Testis (tissue), 2 donors: ENCODE results near the gene PSMD14.

Source experiments
- CTCF ChIP-seq, 3 experiments: fragments of 450-650 bp in 2 of 3; fragments of 200-600 bp in 1 of 3; sonication (generic) in 1 of 3; IDR thresholded peaks; one replicate each; pipeline ENCODE4 v1.5.1; 2016 to 2019; ENCODE audit warnings: antibody characterized with exemption in 3 of 3, mild to moderate bottlenecking in 2 of 3, moderate library complexity in 1 of 3
- POLR2A ChIP-seq: fragments of 450-650 bp; IDR thresholded peaks from one replicate; pipeline ENCODE4 v1.6.1; 2017; ENCODE audit warnings: antibody characterized with exemption, mild to moderate bottlenecking, moderate library complexity

GRCh38 chr2:161354106-161354505, 45.9 kb downstream of the PSMD14 start:
- no peak for TF ChIP-seq CTCF (IDR thresholded peaks at IDR 0.05)
- TF ChIP-seq POLR2A: no peak
